Measurements from ENCODE around the gene HCRTR2. TPM values are rescaled to one million over a fixed set of nuclear protein-coding genes. Genes with fewer than 3 reads are reported as not detected.
"Not testable (repeated sequence)": the region's sequence is repeated elsewhere in the genome, so short reads cannot be mapped to it uniquely, and the experiment has no call there.

Gene HCRTR2
- total and polyA plus RNA-seq, 5 donors = 0.16 TPM; not detected in 4

GRCh38 chr6:55220961-55221360 lies 46.6 kb downstream of the HCRTR2 start:
- Histone ChIP-seq H3K4me1 (ENCODE audit: control insufficient read depth, insufficient read depth, low read length) (no peaks in the 10 kb centered on the region), H3K27me3 (ENCODE audit: control insufficient read depth, insufficient read depth) (no peaks in the 10 kb centered on the region), H3K9me3 (ENCODE audit: control insufficient read depth, low read length) (no peaks in the 10 kb centered on the region), H3K4me3 (ENCODE audit: low read length) (no peak overlapping the region), H3K27ac (ENCODE audit: low read length) (no peak overlapping the region)
- 79% methylated on average over 3 of the region's 3 CpGs for WGBS
- DNase-seq (no peak), ATAC-seq (no peak)
- intact Hi-C loops (cut with DNase I) = no loop called here

GRCh38 chr6:55227862-55228261 lies 53.5 kb downstream of the HCRTR2 start:
- no peak overlapping the region for H3K4me3 ChIP-seq (ENCODE audit: low read length)
- ATAC-seq = no peak
- DNase-seq = no peak
- no peaks in the 10 kb centered on the region for H3K4me1 ChIP-seq (ENCODE audit: control insufficient read depth, insufficient read depth, low read length)
- no peak overlapping the region for H3K27ac ChIP-seq (ENCODE audit: low read length)
- H3K9me3 ChIP-seq (ENCODE audit: control insufficient read depth, low read length) = no peaks in the 10 kb centered on the region
- intact Hi-C loops (cut with DNase I) = no loop called here
- WGBS = 66% methylated on average over 2 of the region's 2 CpGs
- H3K27me3 ChIP-seq (ENCODE audit: control insufficient read depth, insufficient read depth) = no peaks in the 10 kb centered on the region

- H3K27ac ChIP-seq (ENCODE audit: low read length) = no peak overlapping the region
- H3K4me3 ChIP-seq (ENCODE audit: low read length) = no peak overlapping the region
- DNase-seq (peak in 2 of 3 donors; percentile 26 to 48), ATAC-seq (peak in 1 of 2 donors; percentile 18)
- no peaks in the 10 kb centered on the region for H3K27me3 ChIP-seq (ENCODE audit: control insufficient read depth, insufficient read depth)
- no peaks in the 10 kb centered on the region for H3K9me3 ChIP-seq (ENCODE audit: control insufficient read depth, low read length)
- WGBS = 39% methylated on average over 1 of the region's 1 CpG
- H3K4me1 ChIP-seq (ENCODE audit: control insufficient read depth, insufficient read depth, low read length) = no peaks in the 10 kb centered on the region
- intact Hi-C loops (cut with DNase I) = no loop called here
Measured at GRCh38 chr6:55239099-55239498, 64.8 kb downstream of the HCRTR2 start.

- intact Hi-C loops (cut with DNase I) = loop anchor here in 1 of 4 donors (10.0 kb wide), 1 partner anchor 1256 kb away; no protein-coding TSS in a partner anchor
- WGBS = 51% methylated on average over 6 of the region's 6 CpGs
- not testable (repeated sequence) for H3K4me1 ChIP-seq (ENCODE audit: control insufficient read depth, insufficient read depth, low read length); H3K4me3 ChIP-seq (ENCODE audit: low read length); DNase-seq; ATAC-seq; H3K27me3 ChIP-seq (ENCODE audit: control insufficient read depth, insufficient read depth); H3K9me3 ChIP-seq (ENCODE audit: control insufficient read depth, low read length); H3K27ac ChIP-seq (ENCODE audit: low read length)
Measured at GRCh38 chr6:55240975-55241605, 66.8 kb downstream of the HCRTR2 start.

- 17% methylated on average over 1 of the region's 1 CpG for WGBS
- DNase-seq = no peak
- H3K27ac ChIP-seq (ENCODE audit: low read length) = no peak overlapping the region
- H3K4me3 ChIP-seq (ENCODE audit: low read length) = no peak overlapping the region
- no peaks in the 10 kb centered on the region for H3K27me3 ChIP-seq (ENCODE audit: control insufficient read depth, insufficient read depth)
- intact Hi-C loops (cut with DNase I) = no loop called here
- ATAC-seq = no peak
- no peaks in the 10 kb centered on the region for H3K4me1 ChIP-seq (ENCODE audit: control insufficient read depth, insufficient read depth, low read length)
- H3K9me3 ChIP-seq (ENCODE audit: control insufficient read depth, low read length) = no peaks in the 10 kb centered on the region
Measured at GRCh38 chr6:55250400-55250799, 76.1 kb downstream of the HCRTR2 start.

GRCh38 chr6:55255113-55255512 lies 80.8 kb downstream of the HCRTR2 start:
- DNase-seq (no peak), ATAC-seq (no peak)
- WGBS = 82% methylated on average over 10 of the region's 10 CpGs
- H3K4me1 ChIP-seq (ENCODE audit: control insufficient read depth, insufficient read depth, low read length) = no peaks in the 10 kb centered on the region
- H3K27ac ChIP-seq (ENCODE audit: low read length) = no peak overlapping the region
- no peaks in the 10 kb centered on the region for H3K27me3 ChIP-seq (ENCODE audit: control insufficient read depth, insufficient read depth)
- H3K9me3 ChIP-seq (ENCODE audit: control insufficient read depth, low read length) = no peaks in the 10 kb centered on the region
- intact Hi-C loops (cut with DNase I) = no loop called here
- no peak overlapping the region for H3K4me3 ChIP-seq (ENCODE audit: low read length)

GRCh38 chr6:55260181-55260580 lies 85.9 kb downstream of the HCRTR2 start:
- H3K27ac ChIP-seq (ENCODE audit: low read length) = no peak overlapping the region
- DNase-seq (no peak), ATAC-seq (no peak)
- H3K4me1 ChIP-seq (ENCODE audit: control insufficient read depth, insufficient read depth, low read length) = no peaks in the 10 kb centered on the region
- H3K4me3 ChIP-seq (ENCODE audit: low read length) = no peak overlapping the region
- intact Hi-C loops (cut with DNase I) = no loop called here
- no peaks in the 10 kb centered on the region for H3K9me3 ChIP-seq (ENCODE audit: control insufficient read depth, low read length)
- no peaks in the 10 kb centered on the region for H3K27me3 ChIP-seq (ENCODE audit: control insufficient read depth, insufficient read depth)
- WGBS = 81% methylated on average over 2 of the region's 2 CpGs

GRCh38 chr6:55265409-55266114 lies 91.2 kb downstream of the HCRTR2 start:
- no peaks in the 10 kb centered on the region for H3K9me3 ChIP-seq (ENCODE audit: control insufficient read depth, low read length)
- no peak overlapping the region for H3K4me3 ChIP-seq (ENCODE audit: low read length)
- no peak for ATAC-seq
- DNase-seq = no peak
- no peaks in the 10 kb centered on the region for H3K4me1 ChIP-seq (ENCODE audit: control insufficient read depth, insufficient read depth, low read length)
- WGBS = 84% methylated on average over 4 of the region's 4 CpGs
- H3K27me3 ChIP-seq (ENCODE audit: control insufficient read depth, insufficient read depth) = no peaks in the 10 kb centered on the region
- no peak overlapping the region for H3K27ac ChIP-seq (ENCODE audit: low read length)
- intact Hi-C loops (cut with DNase I) = no loop called here

- ATAC-seq (no peak), DNase-seq (no peak)
- H3K27ac ChIP-seq (ENCODE audit: low read length) = no peak overlapping the region
- H3K4me1 ChIP-seq (ENCODE audit: control insufficient read depth, insufficient read depth, low read length) = no peaks in the 10 kb centered on the region
- H3K9me3 ChIP-seq (ENCODE audit: control insufficient read depth, low read length) = no peaks in the 10 kb centered on the region
- H3K4me3 ChIP-seq (ENCODE audit: low read length) = no peak overlapping the region
- intact Hi-C loops (cut with DNase I) = no loop called here
- no peaks in the 10 kb centered on the region for H3K27me3 ChIP-seq (ENCODE audit: control insufficient read depth, insufficient read depth)
- WGBS = 82% methylated on average over 2 of the region's 2 CpGs
Measured at GRCh38 chr6:55266896-55267295, 92.6 kb downstream of the HCRTR2 start.

- Histone ChIP-seq H3K4me3 (ENCODE audit: low read length) (peak overlapping the region; percentile 18), H3K27me3 (ENCODE audit: control insufficient read depth, insufficient read depth) (no peaks in the 10 kb centered on the region)
- peak; percentile 74 to 83 for ATAC-seq
Measured at GRCh38 chr6:55276745-55277530, 102.6 kb downstream of the HCRTR2 start.

GRCh38 chr6:55277646-55278045 lies 103.3 kb downstream of the HCRTR2 start:
- Histone ChIP-seq H3K4me1 (ENCODE audit: control insufficient read depth, insufficient read depth, low read length) (peaks cover 1% of the 10 kb centered on the region), H3K4me3 (ENCODE audit: low read length) (peak overlapping the region; percentile 18), H3K9me3 (ENCODE audit: control insufficient read depth, low read length) (no peaks in the 10 kb centered on the region), H3K27me3 (ENCODE audit: control insufficient read depth, insufficient read depth) (no peaks in the 10 kb centered on the region), H3K27ac (ENCODE audit: low read length) (no peak overlapping the region)
- peak in 1 of 2 donors; percentile 35 for ATAC-seq
- DNase-seq = no peak
- intact Hi-C loops (cut with DNase I) = loop anchor here in 2 of 4 donors (5.0 to 10.0 kb wide), 2 partner anchors 677 to 1015 kb away; no protein-coding TSS in a partner anchor
- 49% methylated on average over 5 of the region's 5 CpGs for WGBS

More at GRCh38 chr6:55276745-55277530, 102.6 kb downstream of the HCRTR2 start:
- intact Hi-C loops (cut with DNase I) = loop anchor here in 2 of 4 donors (5.0 to 10.0 kb wide), 2 partner anchors 678 to 1015 kb away; no protein-coding TSS in a partner anchor
- Histone ChIP-seq H3K27ac (ENCODE audit: low read length) (no peak overlapping the region), H3K4me1 (ENCODE audit: control insufficient read depth, insufficient read depth, low read length) (peaks cover 1% of the 10 kb centered on the region), H3K9me3 (ENCODE audit: control insufficient read depth, low read length) (no peaks in the 10 kb centered on the region)
- 13% methylated on average over 15 of the region's 15 CpGs for WGBS
- DNase-seq = peak; percentile 44 to 56 (median 56)
